Stomach smooth muscle (tissue), 2 donors: ENCODE data around the gene KRTAP12-2.

ENCODE experiments used
- H3K27ac ChIP-seq: one replicate; pipeline ENCODE4 v1.7.0; 2013; ENCODE audit warnings: mild to moderate bottlenecking, low read length, inconsistent platforms
- H3K27me3 ChIP-seq, 2 donors: one replicate each; pipeline ENCODE4 v1.7.0; 2013; ENCODE audit warnings: low read length in 2 of 2; ENCODE audit not compliant: insufficient read depth in 2 of 2, control insufficient read depth in 1 of 2
- H3K36me3 ChIP-seq, 2 donors: one replicate each; pipeline ENCODE4 v1.7.0; 2013; ENCODE audit warnings: low read length in 2 of 2; ENCODE audit not compliant: control insufficient read depth in 2 of 2, insufficient read depth in 2 of 2
- H3K4me1 ChIP-seq: one replicate; pipeline ENCODE4 v1.7.0; 2013; ENCODE audit warnings: low read length; ENCODE audit not compliant: control insufficient read depth, insufficient read depth
- H3K4me3 ChIP-seq, 2 donors: one replicate each; pipeline ENCODE4 v1.7.0; 2013; ENCODE audit warnings: low read length in 2 of 2
- H3K9ac ChIP-seq, 2 donors: one replicate each; pipeline ENCODE4 v1.7.0; 2013; ENCODE audit warnings: low read length in 2 of 2, mild to moderate bottlenecking in 1 of 2
- H3K9me3 ChIP-seq, 2 donors: one replicate each; pipeline ENCODE4 v1.7.0; 2013; ENCODE audit warnings: low read length in 2 of 2; ENCODE audit not compliant: control insufficient read depth in 2 of 2
- donor health status: healthy.
- donor health status: Pancreatic carcinoma.

Gene KRTAP12-2

DNA sequence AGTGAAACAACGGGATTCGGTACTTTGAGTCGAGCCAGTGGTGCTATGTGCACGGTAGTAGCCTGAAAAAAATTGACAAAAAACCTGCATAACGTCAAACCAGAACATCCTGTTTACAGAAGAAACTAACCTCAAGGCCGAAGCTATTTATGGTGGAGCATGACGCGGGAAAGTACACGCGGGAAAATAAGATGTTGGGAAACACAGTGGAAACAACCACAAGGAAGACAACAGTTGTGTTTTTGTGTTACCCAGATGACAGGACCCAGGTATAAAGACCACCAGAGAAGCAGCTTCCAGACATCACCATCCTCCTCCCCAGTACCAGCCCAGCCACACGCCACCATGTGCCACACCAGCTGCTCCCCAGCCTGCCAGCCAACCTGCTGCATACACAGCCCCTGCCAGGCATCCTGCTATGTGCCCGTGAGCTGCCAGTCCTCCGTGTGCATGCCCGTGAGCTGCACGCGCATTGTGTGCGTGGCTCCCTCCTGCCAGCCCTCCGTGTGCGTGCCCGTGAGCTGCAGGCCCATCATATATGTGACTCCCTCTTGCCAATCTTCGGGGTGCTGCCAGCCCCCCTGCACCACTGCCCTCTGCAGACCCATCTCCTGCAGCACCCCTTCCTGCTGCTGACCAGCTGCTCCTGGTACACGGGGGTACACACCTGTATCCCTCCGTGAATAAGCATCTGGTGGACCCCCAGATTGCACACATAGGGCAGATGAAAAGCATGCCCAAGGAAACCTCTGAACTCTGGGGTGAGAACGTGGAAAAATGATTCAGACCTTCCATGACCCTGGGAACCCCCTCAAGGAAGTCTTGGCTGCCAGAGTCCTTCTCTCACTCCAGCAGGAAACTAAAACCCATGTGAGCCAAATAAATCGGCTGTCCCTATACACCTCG is 8.8 kb downstream of the KRTAP12-2 start, which contains the start of gene KRTAP12-3:
Gene KRTAP12-3, plus strand, starts transcription at position 298 of the 906 bp plus-strand sequence. Its CDS starts 48 bp downstream, at position 346.
- Histone ChIP-seq H3K4me1 (peaks cover 2% of the 10 kb centered on the region), H3K9ac (no peak within 1 kb of the TSS), H3K27ac (no peak within 1 kb of the TSS), H3K9me3 (peaks cover 2 to 5% of the 10 kb centered on the region in 2 donors), H3K27me3 (peaks cover 4 to 6% of the 10 kb centered on the region in 2 donors), H3K4me3 (no peak within 1 kb of the TSS), H3K36me3 (no peaks in the 10 kb centered on the region)

DNA sequence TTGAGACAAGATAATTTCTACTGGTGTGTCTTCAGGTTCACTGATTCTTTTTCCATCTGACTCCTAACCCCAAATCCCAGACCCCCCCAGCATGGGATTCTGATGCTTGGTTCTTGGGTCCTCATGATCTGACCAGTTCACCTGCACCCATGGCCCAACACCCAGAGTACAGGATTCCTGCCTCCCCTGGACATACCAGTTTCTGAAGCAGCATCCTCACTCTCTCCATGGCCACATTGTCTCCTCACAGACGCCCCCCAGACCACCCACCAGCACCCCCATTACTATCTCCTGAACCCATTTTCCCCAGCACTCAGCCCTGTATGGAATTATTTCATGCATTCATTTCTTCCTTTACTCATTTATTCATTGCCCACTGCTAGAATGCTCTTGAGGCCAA is 9.9 kb downstream of the KRTAP12-2 start:
- H3K9me3 ChIP-seq = peaks cover 2 to 5% of the 10 kb centered on the region in 2 donors
- no peak overlapping the region for H3K9ac ChIP-seq

DNA sequence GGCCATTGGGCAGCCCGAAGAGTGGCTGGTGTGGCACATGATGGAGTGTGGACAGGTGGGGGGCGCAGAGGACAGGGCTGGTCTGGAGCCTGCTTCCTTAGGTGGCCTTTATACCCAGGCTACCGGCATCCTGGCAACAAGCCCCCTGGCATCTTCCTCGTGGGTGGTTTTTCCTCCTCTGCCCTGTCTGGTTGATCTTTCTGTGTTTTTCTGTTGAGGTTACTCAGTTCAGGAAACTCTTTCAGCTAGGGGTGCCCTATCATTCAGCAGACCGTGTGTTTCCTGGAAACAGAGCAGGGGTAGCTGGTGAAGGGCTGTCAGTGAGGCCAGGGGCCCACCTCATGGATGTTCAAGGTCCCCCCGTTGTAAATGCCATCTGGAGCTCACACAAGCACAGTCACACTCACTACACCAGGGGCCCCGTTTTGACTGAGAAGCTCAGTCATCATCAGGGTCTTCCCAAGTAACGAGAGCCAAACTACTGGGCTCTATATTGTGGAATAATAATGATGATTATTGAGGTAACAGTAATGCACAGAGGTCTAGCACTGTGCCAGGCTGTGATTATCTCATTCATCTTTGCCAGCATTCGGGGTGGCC is 12.1 kb downstream of the KRTAP12-2 start, which contains the start of gene KRTAP12-4:
Gene KRTAP12-4, minus strand, starts transcription at position 84 of the 600 bp plus-strand sequence. Its CDS starts 45 bp downstream, at position 39.
- H3K4me1 ChIP-seq = peaks cover 2% of the 10 kb centered on the region
- H3K9me3 ChIP-seq = peaks cover 2 to 5% of the 10 kb centered on the region in 2 donors
- no peak within 1 kb of the TSS for H3K4me3 ChIP-seq
- H3K27me3 ChIP-seq = peaks cover 4 to 6% of the 10 kb centered on the region in 2 donors
- H3K27ac ChIP-seq = no peak within 1 kb of the TSS
- no peaks in the 10 kb centered on the region for H3K36me3 ChIP-seq
- H3K9ac ChIP-seq = no peak within 1 kb of the TSS

More for the DNA sequence above, 9.9 kb downstream of the KRTAP12-2 start:
- no peak overlapping the region for H3K4me3 ChIP-seq
- H3K4me1 ChIP-seq = peaks cover 2% of the 10 kb centered on the region
- no peak overlapping the region for H3K27ac ChIP-seq
- peaks cover 4 to 6% of the 10 kb centered on the region in 2 donors for H3K27me3 ChIP-seq
- no peaks in the 10 kb centered on the region for H3K36me3 ChIP-seq

DNA sequence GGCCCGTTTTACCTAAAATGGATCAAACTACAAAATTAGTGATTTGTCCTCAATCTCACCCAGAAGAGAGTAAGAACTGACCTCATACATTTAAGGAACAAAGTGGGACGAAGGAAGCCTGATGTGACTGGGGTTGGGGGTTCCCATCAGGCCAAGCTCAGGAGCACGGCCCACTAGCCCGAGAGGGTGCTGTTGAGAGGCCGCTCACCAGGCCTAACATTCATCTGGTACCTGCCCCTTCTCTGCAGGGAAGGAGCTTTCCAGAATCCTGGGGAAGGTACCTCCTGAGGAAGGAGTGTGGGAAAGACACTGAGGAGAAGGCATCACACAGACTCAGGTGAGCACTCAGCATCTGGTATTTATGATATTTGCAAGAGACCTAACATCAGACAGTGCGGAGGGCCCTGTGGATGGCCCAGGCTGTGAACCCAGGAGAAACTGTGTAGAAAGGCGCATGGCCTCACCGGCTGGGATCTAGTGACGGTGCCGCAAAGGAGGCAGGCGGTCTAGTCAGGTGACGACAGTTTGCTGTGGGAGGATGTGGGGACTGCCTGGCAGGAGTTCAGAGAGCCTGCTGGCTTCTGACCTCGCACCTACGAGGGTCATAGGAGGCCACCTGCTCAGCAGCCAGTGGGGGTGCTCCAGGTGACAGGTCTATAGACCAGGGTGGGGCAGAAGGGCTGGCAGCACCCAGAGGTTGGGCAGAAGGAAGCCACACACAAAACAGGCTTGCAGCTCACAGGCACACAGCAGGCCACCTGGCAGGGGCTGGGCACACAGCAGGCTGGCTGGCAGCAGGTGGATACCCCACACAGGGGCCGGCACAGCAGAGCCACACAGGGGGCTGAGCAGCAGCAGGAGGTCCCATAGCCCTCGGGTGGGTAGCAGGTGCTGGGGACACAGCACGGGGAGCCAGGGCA is 12.8 kb downstream of the KRTAP12-2 start:
- H3K4me3 ChIP-seq = no peak overlapping the region
- no peaks in the 10 kb centered on the region for H3K36me3 ChIP-seq
- H3K4me1 ChIP-seq = peaks cover 2% of the 10 kb centered on the region
- no peak overlapping the region for H3K27ac ChIP-seq
- peaks cover 2 to 5% of the 10 kb centered on the region in 2 donors for H3K9me3 ChIP-seq
- no peak overlapping the region for H3K9ac ChIP-seq
- peaks cover 3 to 6% of the 10 kb centered on the region in 2 donors for H3K27me3 ChIP-seq

DNA sequence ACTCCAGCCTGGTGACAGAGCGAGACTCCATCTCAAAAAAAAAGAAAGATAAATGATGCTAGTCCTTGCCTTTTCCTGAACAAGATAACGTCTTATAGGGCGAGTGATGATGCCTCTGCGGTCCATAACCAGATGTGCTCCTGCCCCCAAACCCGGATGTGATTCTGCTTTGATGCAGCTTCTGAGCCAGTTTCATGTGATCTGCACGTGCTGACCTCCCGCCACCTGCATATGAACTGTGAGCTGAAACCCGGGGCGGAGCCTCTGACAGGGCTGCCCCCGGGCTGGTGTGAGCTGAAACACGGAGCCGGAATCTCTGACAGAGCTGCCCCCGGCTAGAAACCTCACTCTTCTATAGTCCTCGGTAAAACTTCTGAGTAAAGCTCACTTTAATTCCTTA is 13.6 kb downstream of the KRTAP12-2 start:
- Histone ChIP-seq H3K9ac (no peak overlapping the region), H3K4me3 (no peak overlapping the region), H3K36me3 (no peaks in the 10 kb centered on the region), H3K27me3 (peaks cover 2 to 3% of the 10 kb centered on the region in 2 donors), H3K9me3 (peaks cover 2 to 5% of the 10 kb centered on the region in 2 donors), H3K27ac (no peak overlapping the region), H3K4me1 (peaks cover 2% of the 10 kb centered on the region)

DNA sequence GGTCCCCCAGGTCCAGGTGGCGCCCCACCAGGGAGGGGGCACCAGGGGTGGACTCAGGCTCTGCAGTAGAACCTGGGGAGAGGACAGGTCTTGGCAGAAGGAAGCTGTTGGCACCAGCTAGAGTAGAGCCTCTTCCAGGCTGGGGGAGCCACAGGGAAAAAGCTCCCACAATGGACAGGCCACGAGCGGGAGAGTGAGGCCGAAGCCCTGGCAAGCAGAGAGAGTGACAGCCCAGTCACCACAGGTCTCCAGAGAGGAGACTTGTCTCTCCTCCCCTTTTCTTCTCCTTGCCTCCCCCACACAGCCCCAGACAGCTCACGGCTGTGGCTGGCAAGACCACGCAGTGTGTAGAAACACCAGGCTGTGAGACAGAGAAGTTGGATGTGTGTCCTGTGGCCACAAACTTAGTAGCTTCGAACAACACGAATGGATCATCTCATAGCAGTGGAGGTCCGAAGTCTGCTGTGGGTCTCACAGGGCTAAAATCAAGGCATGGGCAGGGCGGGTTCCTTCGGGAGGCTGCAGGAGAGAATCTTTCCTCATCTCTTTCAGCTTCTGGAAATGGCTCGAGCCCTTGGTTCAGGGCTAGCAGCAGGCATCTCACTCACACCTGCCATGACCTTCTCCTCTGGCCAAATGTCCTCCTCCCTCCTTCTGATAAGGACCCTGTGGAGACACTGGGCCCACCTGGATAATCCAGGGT is 15.6 kb downstream of the KRTAP12-2 start:
- Histone ChIP-seq H3K9ac (no peak overlapping the region), H3K4me1 (no peaks in the 10 kb centered on the region), H3K9me3 (peaks cover 0 to 3% of the 10 kb centered on the region in 2 donors), H3K36me3 (no peaks in the 10 kb centered on the region), H3K27me3 (peaks cover 3 to 9% of the 10 kb centered on the region in 2 donors), H3K4me3 (no peak overlapping the region), H3K27ac (no peak overlapping the region)

DNA sequence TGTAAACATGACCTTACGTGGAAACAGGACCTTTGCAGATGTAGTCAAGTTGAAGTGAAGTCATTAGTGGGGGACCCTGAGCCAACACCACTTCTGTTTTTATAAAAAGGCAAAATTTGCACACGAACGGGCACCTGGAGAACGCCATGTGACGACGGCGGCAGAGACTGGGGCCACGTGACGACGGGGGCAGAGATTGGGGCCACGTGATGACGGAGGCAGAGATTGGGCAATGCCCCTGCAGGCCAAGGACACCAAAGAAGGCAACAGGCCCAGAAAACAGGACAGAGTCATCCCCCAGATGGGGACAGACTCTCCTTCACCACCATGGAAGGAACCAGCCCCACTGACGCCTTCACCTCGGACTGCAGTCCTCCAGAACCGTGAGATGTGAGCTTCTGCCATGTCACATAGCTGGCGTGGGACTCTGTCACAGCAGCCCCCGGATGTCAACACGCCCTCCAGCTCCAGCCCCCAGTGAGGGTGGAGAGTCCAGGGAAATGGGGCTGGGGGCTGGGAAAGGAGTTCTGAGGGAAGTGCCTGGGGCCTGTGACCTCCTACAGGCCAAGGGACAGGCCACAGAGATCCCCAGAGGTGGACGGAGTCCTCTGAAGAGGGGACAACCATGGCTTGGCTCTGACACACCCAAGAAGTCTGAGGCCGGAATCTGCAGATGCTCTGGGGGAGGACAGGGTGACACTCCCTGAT is 16.3 kb downstream of the KRTAP12-2 start:
- H3K4me1 ChIP-seq = no peaks in the 10 kb centered on the region
- no peak overlapping the region for H3K4me3 ChIP-seq
- no peaks in the 10 kb centered on the region for H3K9me3 ChIP-seq
- H3K27ac ChIP-seq = no peak overlapping the region
- peaks cover 3 to 9% of the 10 kb centered on the region in 2 donors for H3K27me3 ChIP-seq
- no peak overlapping the region for H3K9ac ChIP-seq
- no peaks in the 10 kb centered on the region for H3K36me3 ChIP-seq

DNA sequence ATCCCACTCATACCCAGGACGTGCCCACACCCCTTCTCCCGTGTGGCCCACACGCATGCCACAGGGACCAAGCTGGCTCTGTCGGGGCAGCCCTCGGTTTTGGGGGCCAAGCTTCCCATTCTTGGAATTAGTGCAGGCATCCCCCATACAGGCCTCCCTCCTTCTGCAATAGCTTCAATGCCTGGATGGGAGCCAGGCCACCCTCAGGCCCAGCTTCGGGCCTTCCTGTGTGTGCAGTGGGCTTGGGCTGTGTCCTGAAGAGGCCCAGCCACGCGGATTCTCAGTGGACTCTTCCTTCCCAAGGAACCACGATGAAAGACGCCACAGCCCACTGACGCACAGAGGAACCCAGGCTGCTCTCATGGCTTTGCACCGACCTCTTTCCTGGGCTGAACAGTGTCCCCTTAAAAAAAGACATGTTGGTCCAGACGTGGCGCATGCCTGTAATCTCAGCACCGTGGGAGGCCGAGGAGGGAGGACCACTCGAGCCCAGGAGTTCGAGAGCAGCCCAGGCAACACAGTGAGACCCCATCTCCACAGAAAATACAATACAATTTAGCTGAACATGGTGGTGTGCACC is 17.1 kb downstream of the KRTAP12-2 start:
- no peak overlapping the region for H3K9ac ChIP-seq
- no peaks in the 10 kb centered on the region for H3K36me3 ChIP-seq
- H3K27ac ChIP-seq = no peak overlapping the region
- peaks cover 3 to 9% of the 10 kb centered on the region in 2 donors for H3K27me3 ChIP-seq
- H3K9me3 ChIP-seq = no peaks in the 10 kb centered on the region
- H3K4me1 ChIP-seq = no peaks in the 10 kb centered on the region
- H3K4me3 ChIP-seq = no peak overlapping the region

DNA sequence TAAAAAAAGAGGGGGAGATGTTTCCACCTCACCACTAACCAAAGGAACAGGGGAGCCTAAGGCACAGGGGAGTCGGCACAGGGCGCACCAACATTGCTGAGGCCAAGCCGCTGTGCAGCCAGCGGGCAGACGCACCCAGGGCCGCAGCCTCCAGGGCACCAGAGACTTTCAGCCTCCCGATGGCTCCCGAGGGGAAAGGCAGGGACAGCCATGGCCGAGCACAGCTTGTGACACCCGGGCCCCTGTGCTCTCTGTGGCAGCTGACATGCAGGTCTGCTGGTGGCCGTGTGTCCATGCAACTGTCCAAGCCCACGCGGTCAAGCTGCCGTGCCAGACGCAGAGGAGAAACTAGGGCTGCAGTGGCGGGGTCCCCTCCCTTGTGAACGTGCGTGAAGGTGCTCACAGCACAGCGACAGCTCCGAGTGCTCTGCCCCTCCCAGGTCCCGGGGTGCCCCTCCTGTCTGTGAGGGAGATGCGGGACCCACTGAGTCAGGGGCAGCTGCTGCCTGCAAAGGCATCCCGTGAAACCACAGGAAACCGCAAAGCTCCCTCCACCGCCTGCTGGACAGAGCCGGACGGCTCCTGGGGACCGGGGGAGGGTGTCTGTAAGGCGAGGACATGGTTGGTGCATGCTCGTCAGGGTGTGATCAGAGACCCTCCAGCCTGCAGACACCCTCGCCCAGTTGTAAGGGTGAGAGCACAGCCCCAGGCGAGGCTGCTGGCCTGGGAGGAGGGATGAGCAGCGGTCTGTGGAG is 18.0 kb downstream of the KRTAP12-2 start:
- H3K4me1 ChIP-seq = no peaks in the 10 kb centered on the region
- H3K36me3 ChIP-seq = no peaks in the 10 kb centered on the region
- H3K9me3 ChIP-seq = peaks cover 0 to 4% of the 10 kb centered on the region in 2 donors
- H3K9ac ChIP-seq = no peak overlapping the region
- no peak overlapping the region for H3K4me3 ChIP-seq
- no peak overlapping the region for H3K27ac ChIP-seq
- peaks cover 2 to 9% of the 10 kb centered on the region in 2 donors for H3K27me3 ChIP-seq
